ENCODE results near the gene ARHGAP35.
"Not testable (repeated sequence)": the region's sequence is repeated elsewhere in the genome, so short reads cannot be mapped to it uniquely, and the experiment has no call there.

Gene ARHGAP35

DNA sequence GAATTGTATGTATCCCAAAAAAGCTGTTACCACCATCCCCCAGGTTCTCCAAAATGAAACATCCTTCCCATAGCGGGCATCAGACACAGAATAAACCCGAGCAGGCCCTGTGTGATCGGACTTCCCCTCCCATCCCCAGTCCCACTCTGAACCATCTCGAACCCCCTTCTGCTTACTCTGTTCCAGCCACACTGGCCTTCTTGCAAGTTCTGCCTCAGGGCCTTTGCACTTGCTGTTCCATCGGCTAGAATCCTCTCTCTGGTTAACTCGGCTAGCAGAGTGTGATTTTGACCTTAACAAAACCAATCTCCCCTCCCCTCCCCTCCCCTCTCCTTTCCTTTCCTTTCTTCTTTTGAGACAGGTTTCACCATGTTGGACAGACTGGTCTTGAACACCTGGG lies 25.8 kb upstream of the ARHGAP35 start:
- H3K4me3 Mint-ChIP-seq = no peak overlapping the region
- no peaks in the 10 kb centered on the region for H3K4me1 Mint-ChIP-seq (ENCODE audit: low read depth)
- no peaks in the 10 kb centered on the region for H3K9me3 Mint-ChIP-seq (ENCODE audit: low read depth)
- H3K36me3 Mint-ChIP-seq = no peaks in the 10 kb centered on the region
- no peaks in the 10 kb centered on the region for H3K27me3 Mint-ChIP-seq
- no peak overlapping the region for H3K27ac Mint-ChIP-seq

GRCh38 chr19:46838160-46838559 lies 22.6 kb upstream of the ARHGAP35 start:
- Mint-ChIP-seq H3K27ac (no peak overlapping the region), H3K36me3 (peaks cover 2% of the 10 kb centered on the region), H3K4me1 (ENCODE audit: low read depth) (no peaks in the 10 kb centered on the region), H3K9me3 (ENCODE audit: low read depth) (no peaks in the 10 kb centered on the region), H3K4me3 (no peak overlapping the region), H3K27me3 (no peaks in the 10 kb centered on the region)

GRCh38 chr19:46839752-46840497 lies 20.9 kb upstream of the ARHGAP35 start:
- no peak overlapping the region for H3K4me3 Mint-ChIP-seq
- H3K36me3 Mint-ChIP-seq = peaks cover 3% of the 10 kb centered on the region
- no peaks in the 10 kb centered on the region for H3K27me3 Mint-ChIP-seq
- no peaks in the 10 kb centered on the region for H3K4me1 Mint-ChIP-seq (ENCODE audit: low read depth)
- no peak overlapping the region for H3K27ac Mint-ChIP-seq
- no peaks in the 10 kb centered on the region for H3K9me3 Mint-ChIP-seq (ENCODE audit: low read depth)

- no peaks in the 10 kb centered on the region for H3K27me3 Mint-ChIP-seq
- no peaks in the 10 kb centered on the region for H3K9me3 Mint-ChIP-seq (ENCODE audit: low read depth)
- H3K4me3 Mint-ChIP-seq = no peak overlapping the region
- H3K4me1 Mint-ChIP-seq (ENCODE audit: low read depth) = no peaks in the 10 kb centered on the region
- no peak overlapping the region for H3K27ac Mint-ChIP-seq
- H3K36me3 Mint-ChIP-seq = peaks cover 3% of the 10 kb centered on the region
Measured at GRCh38 chr19:46840498-46840942, 20.3 kb upstream of the ARHGAP35 start.

GRCh38 chr19:46841458-46842083 lies 19.2 kb upstream of the ARHGAP35 start:
- Mint-ChIP-seq H3K27ac (no peak overlapping the region), H3K36me3 (peaks cover 3% of the 10 kb centered on the region), H3K9me3 (ENCODE audit: low read depth) (no peaks in the 10 kb centered on the region), H3K4me1 (ENCODE audit: low read depth) (no peaks in the 10 kb centered on the region), H3K27me3 (no peaks in the 10 kb centered on the region), H3K4me3 (no peak overlapping the region)

DNA sequence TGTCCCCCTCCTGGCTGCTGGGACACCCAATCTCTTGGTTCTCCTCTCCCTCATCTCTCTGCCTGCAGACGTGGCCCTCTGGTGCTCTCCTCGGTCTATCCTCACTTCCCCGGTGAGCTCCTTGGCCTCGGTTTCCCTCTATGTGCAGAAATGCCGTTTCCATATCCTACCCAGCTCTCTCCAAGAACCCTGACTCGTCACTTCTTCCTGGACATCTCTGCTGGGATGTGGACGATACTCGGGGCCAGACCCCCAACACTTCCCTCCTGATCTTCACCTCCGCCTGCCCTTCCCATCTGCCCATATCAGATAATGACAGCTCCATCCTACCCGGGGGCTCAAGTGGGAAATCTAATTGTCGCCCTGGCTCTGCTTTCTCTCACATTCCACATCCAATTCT lies 18.0 kb upstream of the ARHGAP35 start:
- no peak overlapping the region for H3K4me3 Mint-ChIP-seq
- H3K27ac Mint-ChIP-seq = no peak overlapping the region
- H3K36me3 Mint-ChIP-seq = peaks cover 6% of the 10 kb centered on the region
- no peaks in the 10 kb centered on the region for H3K9me3 Mint-ChIP-seq (ENCODE audit: low read depth)
- H3K27me3 Mint-ChIP-seq = no peaks in the 10 kb centered on the region
- no peaks in the 10 kb centered on the region for H3K4me1 Mint-ChIP-seq (ENCODE audit: low read depth)

DNA sequence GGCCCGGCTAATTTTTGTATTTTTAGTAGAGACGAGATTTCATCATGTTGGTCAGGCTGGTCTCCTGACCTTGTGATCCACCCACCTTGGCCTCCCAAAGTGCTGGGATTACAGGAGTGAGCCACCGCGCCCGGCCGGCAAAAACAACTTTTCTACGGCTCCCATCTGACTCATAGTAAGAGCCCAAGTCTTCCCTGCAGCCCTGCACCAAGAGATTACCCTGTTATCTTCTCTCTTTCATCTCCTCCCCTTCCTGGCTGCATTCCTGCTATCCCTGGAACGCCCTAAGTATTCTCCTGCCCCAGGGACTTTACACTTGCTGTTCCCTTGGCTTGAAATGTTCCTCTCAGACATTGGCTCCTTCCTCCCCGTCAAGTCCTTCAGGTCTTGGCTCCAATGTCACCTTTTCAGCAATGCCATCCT lies 16.7 kb upstream of the ARHGAP35 start:
- Mint-ChIP-seq H3K36me3 (peaks cover 7% of the 10 kb centered on the region), H3K27ac (no peak overlapping the region), H3K27me3 (no peaks in the 10 kb centered on the region), H3K9me3 (ENCODE audit: low read depth) (no peaks in the 10 kb centered on the region), H3K4me3 (no peak overlapping the region), H3K4me1 (ENCODE audit: low read depth) (peaks cover under 1% of the 10 kb centered on the region)

- H3K4me3 Mint-ChIP-seq = no peak overlapping the region
- H3K4me1 Mint-ChIP-seq (ENCODE audit: low read depth) = peaks cover 18% of the 10 kb centered on the region
- peaks cover 7% of the 10 kb centered on the region for H3K36me3 Mint-ChIP-seq
- H3K27ac Mint-ChIP-seq = no peak overlapping the region
- no peaks in the 10 kb centered on the region for H3K9me3 Mint-ChIP-seq (ENCODE audit: low read depth)
- no peaks in the 10 kb centered on the region for H3K27me3 Mint-ChIP-seq
Measured at GRCh38 chr19:46845959-46846459, 14.8 kb upstream of the ARHGAP35 start.

DNA sequence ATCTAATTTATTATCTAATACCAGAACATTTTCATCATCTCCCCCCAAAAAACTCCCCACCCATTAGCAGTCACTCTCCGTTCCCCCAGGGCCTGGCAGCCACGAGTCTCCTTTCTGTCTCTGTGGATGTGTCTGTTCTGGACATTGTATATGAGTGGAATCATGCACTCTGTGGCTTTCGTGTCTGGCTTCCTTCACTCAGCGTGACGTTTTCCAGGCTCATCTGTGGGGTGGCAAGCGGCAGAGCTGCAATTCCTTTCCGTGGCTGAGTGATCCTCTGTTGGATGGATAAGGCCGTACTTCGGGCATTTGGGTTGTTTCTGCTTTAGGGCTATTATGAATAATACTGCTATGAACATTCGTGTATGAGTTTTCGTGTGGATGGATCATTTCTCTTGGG lies 13.3 kb upstream of the ARHGAP35 start:
- no peak overlapping the region for H3K4me3 Mint-ChIP-seq
- no peaks in the 10 kb centered on the region for H3K9me3 Mint-ChIP-seq (ENCODE audit: low read depth)

GRCh38 chr19:46848389-46848788 lies 12.4 kb upstream of the ARHGAP35 start:
- no peaks in the 10 kb centered on the region for H3K9me3 Mint-ChIP-seq (ENCODE audit: low read depth)

More for the DNA sequence above, 13.3 kb upstream of the ARHGAP35 start:
- Mint-ChIP-seq H3K27ac (peak overlapping the region; percentile 35), H3K36me3 (peaks cover 7% of the 10 kb centered on the region), H3K27me3 (no peaks in the 10 kb centered on the region), H3K4me1 (ENCODE audit: low read depth) (peaks cover 18% of the 10 kb centered on the region)

DNA sequence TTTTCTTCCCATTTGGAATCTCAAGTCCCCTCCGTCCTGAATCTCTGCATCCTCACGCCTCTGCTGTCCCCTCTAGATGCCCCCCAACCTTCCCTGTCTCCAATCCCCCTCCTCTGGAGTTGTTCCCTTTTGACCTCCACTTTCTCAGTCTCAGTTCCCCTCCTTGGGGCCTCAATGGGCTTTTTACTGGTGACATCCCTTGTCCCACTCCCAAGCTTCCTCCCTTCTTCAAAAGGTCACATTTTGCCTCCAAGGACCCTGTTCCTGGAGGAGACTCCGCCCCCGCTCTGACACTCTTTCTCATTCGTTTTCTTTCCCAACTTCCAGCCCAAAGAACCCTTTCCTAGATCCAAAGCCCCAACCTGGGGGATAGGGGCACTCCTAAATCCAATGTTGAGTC lies 11.2 kb upstream of the ARHGAP35 start:
- H3K4me1 Mint-ChIP-seq (ENCODE audit: low read depth) = peaks cover 20% of the 10 kb centered on the region
- no peaks in the 10 kb centered on the region for H3K27me3 Mint-ChIP-seq
- H3K9me3 Mint-ChIP-seq (ENCODE audit: low read depth) = no peaks in the 10 kb centered on the region
- H3K4me3 Mint-ChIP-seq = peak overlapping the region; percentile 98
- no peak overlapping the region for H3K27ac Mint-ChIP-seq
- H3K36me3 Mint-ChIP-seq = peaks cover 4% of the 10 kb centered on the region

More at GRCh38 chr19:46848389-46848788, 12.4 kb upstream of the ARHGAP35 start:
- peaks cover 18% of the 10 kb centered on the region for H3K4me1 Mint-ChIP-seq (ENCODE audit: low read depth)
- peaks cover 4% of the 10 kb centered on the region for H3K36me3 Mint-ChIP-seq
- no peak overlapping the region for H3K27ac Mint-ChIP-seq
- no peaks in the 10 kb centered on the region for H3K27me3 Mint-ChIP-seq
- H3K4me3 Mint-ChIP-seq = no peak overlapping the region

DNA sequence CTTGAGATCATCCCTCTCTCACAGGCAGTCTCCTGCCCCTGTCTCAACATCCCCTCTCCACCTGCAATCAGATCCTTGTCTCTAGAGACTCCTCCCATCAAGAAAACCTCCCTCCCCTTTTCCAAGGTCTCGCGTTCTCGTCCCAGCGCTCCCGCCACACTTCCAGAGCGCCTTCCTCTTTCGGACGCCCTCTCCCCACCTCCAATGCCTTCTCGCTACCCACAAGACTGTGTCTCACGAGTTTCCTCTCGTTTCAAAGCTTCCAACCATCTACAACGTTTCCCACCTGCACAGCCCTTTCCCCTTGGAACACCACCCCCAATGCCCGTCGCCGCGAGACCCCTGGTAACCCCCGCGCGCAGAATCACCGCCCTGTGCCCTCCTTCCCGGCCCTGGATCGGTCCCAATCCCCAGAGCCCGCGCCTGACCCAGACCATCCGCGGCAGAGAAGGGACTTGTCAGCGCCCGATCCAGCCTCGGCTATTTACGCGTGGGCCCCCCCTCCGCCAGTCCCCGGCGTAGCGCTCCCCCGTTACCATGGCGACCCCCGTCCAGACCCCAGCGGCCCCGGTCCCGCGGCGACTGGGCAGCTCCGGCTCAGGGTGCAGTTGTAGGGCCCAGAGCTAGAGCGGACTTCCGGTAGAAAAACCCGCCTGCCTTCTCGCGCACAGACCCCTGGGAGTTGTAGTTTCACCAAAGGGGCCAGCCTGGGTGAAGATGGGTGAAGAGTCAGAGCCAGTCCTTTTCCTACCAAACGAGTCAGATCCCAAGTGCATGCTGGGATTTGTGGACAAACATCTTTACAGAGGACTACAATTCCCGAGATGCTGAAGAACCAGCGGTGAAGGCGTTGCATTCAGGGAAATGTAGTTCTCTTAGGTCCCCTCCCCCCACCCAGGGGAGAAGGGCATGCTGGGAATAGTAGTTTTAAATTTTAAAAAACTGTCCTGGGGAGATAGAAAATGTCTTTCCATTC lies 10.3 kb upstream of the ARHGAP35 start, which contains the start of gene AP2S1:
AP2S1 (minus strand) TSS at position 619 of the 976 bp plus-strand sequence; CDS start at position 539, 80 bp downstream.
- Mint-ChIP-seq H3K4me1 (ENCODE audit: low read depth) (peaks cover 22% of the 10 kb centered on the region), H3K36me3 (peaks cover 4% of the 10 kb centered on the region), H3K4me3 (peak within 1 kb of the TSS; percentile 98), H3K27ac (peak within 1 kb of the TSS; percentile 87), H3K27me3 (no peaks in the 10 kb centered on the region), H3K9me3 (ENCODE audit: low read depth) (no peaks in the 10 kb centered on the region)

DNA sequence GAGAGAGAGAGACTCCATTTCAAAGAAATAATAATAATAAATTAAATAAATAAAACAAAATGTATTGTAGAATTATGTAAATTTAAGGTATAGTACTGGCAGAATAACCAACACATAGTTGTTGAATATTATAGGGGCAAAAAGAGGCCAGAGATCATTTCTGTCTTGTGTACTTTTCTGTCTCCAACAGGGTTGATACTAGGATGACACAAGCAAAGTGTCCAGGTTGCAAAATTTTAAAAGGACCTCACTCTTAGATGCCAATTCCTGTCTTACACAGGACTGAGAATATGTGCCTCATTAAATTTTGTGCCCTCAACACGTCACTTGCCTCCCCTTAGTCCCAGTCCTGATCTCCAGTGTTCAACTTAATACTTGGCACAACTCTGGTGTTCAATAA lies 8.0 kb upstream of the ARHGAP35 start:
- H3K4me1 Mint-ChIP-seq (ENCODE audit: low read depth) = peaks cover 32% of the 10 kb centered on the region
- no peak overlapping the region for H3K4me3 Mint-ChIP-seq

GRCh38 chr19:46854698-46855097 lies 6.1 kb upstream of the ARHGAP35 start:
- H3K27ac Mint-ChIP-seq; H3K36me3 Mint-ChIP-seq; H3K27me3 Mint-ChIP-seq; H3K9me3 Mint-ChIP-seq (ENCODE audit: low read depth); H3K4me3 Mint-ChIP-seq: not testable (repeated sequence)
- H3K4me1 Mint-ChIP-seq (ENCODE audit: low read depth) = peaks cover 26% of the 10 kb centered on the region

More for the DNA sequence above, 8.0 kb upstream of the ARHGAP35 start:
- Mint-ChIP-seq H3K36me3 (peaks cover under 1% of the 10 kb centered on the region), H3K27ac (no peak overlapping the region), H3K9me3 (ENCODE audit: low read depth) (no peaks in the 10 kb centered on the region), H3K27me3 (no peaks in the 10 kb centered on the region)
